Gastroesophageal sphincter (tissue), 4 donors: ENCODE measurements around the gene TRIM15. TPM values are rescaled to one million over a fixed set of nuclear protein-coding genes. Genes with fewer than 3 reads are reported as not detected.

Source experiments
- ATAC-seq: fragments of 150-250 bp; one replicate; pipeline ENCODE4 v1.9.1; 2016; ENCODE audit warnings: mild to moderate bottlenecking, moderate library complexity
- H3K27ac ChIP-seq, 4 donors: fragments of 200-600 bp; sonication (generic) in 3 of 4; 1 replicate in 3 of 4; 2 replicates in 1 of 4; pipeline ENCODE4 v1.5.1; 2016 to 2019
- H3K27me3 ChIP-seq: fragments of 200-600 bp; sonication (generic); one replicate; pipeline ENCODE4 v1.5.1; 2019
- H3K36me3 ChIP-seq, 2 donors: fragments of 200-600 bp; sonication (generic); one replicate each; pipeline ENCODE4 v1.5.1; 2019; ENCODE audit warnings: control low read depth in 1 of 2
- H3K4me1 ChIP-seq, 3 donors: fragments of 200-600 bp; sonication (generic); 1 replicate in 2 of 3; 2 replicates in 1 of 3; pipeline ENCODE4 v1.5.1; 2016 to 2019; ENCODE audit warnings: control low read depth in 2 of 3
- H3K4me3 ChIP-seq, 2 donors: fragments of 200-600 bp; sonication (generic); one replicate each; pipeline ENCODE4 v1.5.1; 2019; ENCODE audit warnings: mild to moderate bottlenecking in 1 of 2, moderate library complexity in 1 of 2
- H3K9me3 ChIP-seq, 3 donors: fragments of 200-600 bp; sonication (generic); one replicate each; pipeline ENCODE4 v1.5.1; 2017 to 2019; ENCODE audit warnings: control low read depth in 2 of 3
- CTCF ChIP-seq, 4 experiments: fragments of 200-600 bp in 2 of 4; fragments of 450-650 bp in 2 of 4; sonication (generic) in 1 of 4; IDR thresholded peaks; one replicate each; pipeline ENCODE4 v1.5.1; 2017 to 2019; ENCODE audit warnings: antibody characterized with exemption in 4 of 4, mild to moderate bottlenecking in 2 of 4, moderate library complexity in 2 of 4
- EP300 ChIP-seq: sonication (generic); formaldehyde crosslinking; IDR thresholded peaks from one replicate; pipeline ENCODE4 v1.6.1; 2017; ENCODE audit warnings: antibody characterized with exemption, mild to moderate bottlenecking
- POLR2A ChIP-seq, 2 donors: fragments of 450-650 bp; IDR thresholded peaks; one replicate each; pipeline ENCODE4 v1.6.1; 2017; ENCODE audit warnings: antibody characterized with exemption in 2 of 2, mild to moderate bottlenecking in 2 of 2, moderate library complexity in 1 of 2
- POLR2AphosphoS5 ChIP-seq: sonication (generic); formaldehyde crosslinking; IDR thresholded peaks from one replicate; pipeline ENCODE4 v1.6.1; 2017; ENCODE audit warnings: antibody characterized with exemption
- WGBS, 2 donors: methylation state at CpG; one replicate each; pipeline ENCODE4 v1.1.5; 2018; ENCODE audit warnings: low coverage in 1 of 2; 5-methylcytosine and 5-hydroxymethylcytosine counted together
- total RNA-seq, 4 donors: library from RNA; depleted of rRNA; stranded (reverse); fragments of >200 nt; gene quantifications; one replicate each; pipeline ENCODE4 v1.1.0, GENCODE V29; 2016

The TRIM15 gene
- total RNA-seq, 4 donors from 2014 or later: not detected

- 47 to 85% methylated on average over 2 of the region's 2 CpGs for WGBS, 2 donors
- no peaks in the 10 kb centered on the region for H3K36me3 ChIP-seq
- H3K27me3 ChIP-seq: peaks cover 64% of the 10 kb centered on the region
- H3K27ac ChIP-seq: no peak overlapping the region
- no peak overlapping the region for H3K4me3 ChIP-seq
- H3K4me1 ChIP-seq: peaks cover 0 to 5% (median under 1%) of the 10 kb centered on the region in 3 donors
- ATAC-seq: no peak
- H3K9me3 ChIP-seq: no peaks in the 10 kb centered on the region
- no peak for TF ChIP-seq CTCF (IDR thresholded peaks at IDR 0.05)
- no peak for TF ChIP-seq POLR2A (IDR thresholded peaks at IDR 0.05)
- no peak for TF ChIP-seq EP300
- no peak for TF ChIP-seq POLR2AphosphoS5
These were observed 40.8 kb upstream of the TRIM15 start for GRCh38 chr6:30122515-30122914.

- H3K4me1 ChIP-seq: peaks cover 0 to 13% (median 4%) of the 10 kb centered on the region in 3 donors
- H3K4me3 ChIP-seq: no peak overlapping the region
- ATAC-seq: no peak
- 0 to 2% methylated on average over 2 to 22 of the region's 50 CpGs for WGBS, 2 donors
- no peaks in the 10 kb centered on the region for H3K36me3 ChIP-seq
- H3K9me3 ChIP-seq: no peaks in the 10 kb centered on the region
- peaks cover 95% of the 10 kb centered on the region for H3K27me3 ChIP-seq
- H3K27ac ChIP-seq: no peak overlapping the region
- TF ChIP-seq POLR2A (IDR thresholded peaks at IDR 0.05): no peak
- no peak for TF ChIP-seq POLR2AphosphoS5
- no peak for TF ChIP-seq EP300
- no peak for TF ChIP-seq CTCF (IDR thresholded peaks at IDR 0.05)
These were observed 35.9 kb upstream of the TRIM15 start for GRCh38 chr6:30127238-30128093.

- H3K27me3 ChIP-seq: peaks cover 97% of the 10 kb centered on the region
- H3K4me3 ChIP-seq: no peak overlapping the region
- H3K4me1 ChIP-seq: peaks cover 0 to 13% (median 4%) of the 10 kb centered on the region in 3 donors
- WGBS, 2 donors: 58 to 69% methylated on average over 10 of the region's 10 CpGs
- no peaks in the 10 kb centered on the region for H3K36me3 ChIP-seq
- TF ChIP-seq POLR2A (IDR thresholded peaks at IDR 0.05) (no peak), EP300 (no peak), CTCF (IDR thresholded peaks at IDR 0.05) (no peak), POLR2AphosphoS5 (no peak)
- H3K9me3 ChIP-seq: no peaks in the 10 kb centered on the region
- H3K27ac ChIP-seq: no peak overlapping the region
- no peak for ATAC-seq
These were observed 33.8 kb upstream of the TRIM15 start for GRCh38 chr6:30129265-30130178.

- H3K36me3 ChIP-seq: no peaks in the 10 kb centered on the region
- H3K27ac ChIP-seq: no peak overlapping the region
- ATAC-seq: no peak
- no peak for TF ChIP-seq POLR2AphosphoS5
- TF ChIP-seq POLR2A (IDR thresholded peaks at IDR 0.05): no peak
- TF ChIP-seq EP300: no peak
- TF ChIP-seq CTCF (IDR thresholded peaks at IDR 0.05): no peak
- 63 to 71% methylated on average over 4 of the region's 4 CpGs for WGBS, 2 donors
- no peak overlapping the region for H3K4me3 ChIP-seq
- peaks cover 96% of the 10 kb centered on the region for H3K27me3 ChIP-seq
- H3K9me3 ChIP-seq: no peaks in the 10 kb centered on the region
- peaks cover 0 to 13% (median 4%) of the 10 kb centered on the region in 3 donors for H3K4me1 ChIP-seq
These were observed 33.1 kb upstream of the TRIM15 start for GRCh38 chr6:30130179-30130679.
